Dermis microvascular lymphatic vessel endothelial cell (primary cell): ENCODE results near the gene SETD1A. TPM values are rescaled to one million over a fixed set of nuclear protein-coding genes. Genes with fewer than 3 reads are reported as not detected.

ENCODE experiments used
- DNase-seq, 2 donors: peaks; one replicate each; pipeline versions ENCODE4 v3.0.0 to v3.0.0-alpha.2; 2010; ENCODE audit warnings: low read depth in 2 of 2
- total RNA-seq: library from RNA; depleted of rRNA; stranded (reverse); fragments of >200 nt; gene quantifications from 2 replicates; pipeline ENCODE4 v1.2.1, GENCODE V29; 2014

SETD1A gene
- total RNA-seq, 1 donor from 2014 or later: 1.7 TPM

- peak; percentile 69 to 88 for DNase-seq
Measured at GRCh38 chr16:30953511-30954124, 3.9 kb upstream of the SETD1A start.

GRCh38 chr16:30954993-30955392 is 2.6 kb upstream of the SETD1A start:
- no peak for DNase-seq

GRCh38 chr16:30956601-30957455 is 726 bp upstream of the SETD1A start:
- peak; percentile 75 to 93 for DNase-seq

- peak in 1 of 2 donors; percentile 53 for DNase-seq
Measured at GRCh38 chr16:30958175-30959079, 873 bp downstream of the SETD1A start.

- DNase-seq: no peak
Measured at GRCh38 chr16:30961384-30961783, 3.8 kb downstream of the SETD1A start.

- no peak for DNase-seq
Measured at GRCh38 chr16:30963925-30964511, 6.5 kb downstream of the SETD1A start.

- no peak for DNase-seq
Measured at GRCh38 chr16:30964574-30965226, 7.1 kb downstream of the SETD1A start.

- DNase-seq: no peak
Measured at GRCh38 chr16:30965436-30965835, 7.9 kb downstream of the SETD1A start.

GRCh38 chr16:30966033-30966619 is 8.6 kb downstream of the SETD1A start:
- no peak for DNase-seq

- DNase-seq: no peak
Measured at GRCh38 chr16:30967795-30968194, 10.2 kb downstream of the SETD1A start.

GRCh38 chr16:30969246-30969842 is 11.8 kb downstream of the SETD1A start:
- no peak for DNase-seq

GRCh38 chr16:30971298-30971697 is 13.7 kb downstream of the SETD1A start:
- DNase-seq: no peak

- DNase-seq: no peak
Measured at GRCh38 chr16:30972872-30973271, 15.3 kb downstream of the SETD1A start.

GRCh38 chr16:30974348-30974747 is 16.8 kb downstream of the SETD1A start:
- no peak for DNase-seq

GRCh38 chr16:30976486-30976885 is 18.9 kb downstream of the SETD1A start:
- no peak for DNase-seq

- no peak for DNase-seq
Measured at GRCh38 chr16:30977502-30977901, 19.9 kb downstream of the SETD1A start.

- no peak for DNase-seq
Measured at GRCh38 chr16:30979170-30980022, 21.8 kb downstream of the SETD1A start.

GRCh38 chr16:30980023-30980371 is 22.4 kb downstream of the SETD1A start:
- no peak for DNase-seq

- no peak for DNase-seq
Measured at GRCh38 chr16:30980434-30980833, 22.9 kb downstream of the SETD1A start.
